Measurements from ENCODE around the gene SMIM5. TPM values are rescaled to one million over a fixed set of nuclear protein-coding genes. Genes with fewer than 3 reads are reported as not detected.

Gene SMIM5
- polyA plus RNA-seq, 2 of the 4 experiments (the other 2 are of a cell fraction): 0.15 to 0.25 TPM

DNA sequence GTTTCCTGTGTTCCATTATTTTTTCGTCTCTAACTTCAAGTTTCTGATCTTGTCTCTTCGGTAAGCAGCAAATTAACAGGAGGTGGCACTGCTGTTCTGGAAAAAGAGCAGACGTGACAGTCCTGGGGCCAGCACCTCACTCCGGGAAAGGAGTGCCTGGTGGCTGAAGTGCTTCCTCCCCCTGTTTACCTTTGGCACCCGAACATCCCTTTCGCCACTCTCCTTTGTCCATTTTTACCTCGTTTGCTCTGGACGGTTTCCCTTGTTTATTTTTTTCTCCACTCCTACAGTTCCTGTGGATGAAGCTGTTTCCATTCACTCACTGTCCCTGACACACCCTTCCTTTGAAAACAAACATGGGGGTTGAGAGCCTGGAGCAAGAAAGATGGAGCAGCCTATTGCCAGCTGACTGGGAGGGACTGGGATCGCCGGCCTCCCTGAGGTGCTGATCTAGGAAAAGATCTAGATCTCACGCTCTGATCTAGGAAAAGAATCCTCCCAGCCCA is 46.5 kb downstream of the SMIM5 start (continued):
- TF ChIP-seq, protein P1, sequence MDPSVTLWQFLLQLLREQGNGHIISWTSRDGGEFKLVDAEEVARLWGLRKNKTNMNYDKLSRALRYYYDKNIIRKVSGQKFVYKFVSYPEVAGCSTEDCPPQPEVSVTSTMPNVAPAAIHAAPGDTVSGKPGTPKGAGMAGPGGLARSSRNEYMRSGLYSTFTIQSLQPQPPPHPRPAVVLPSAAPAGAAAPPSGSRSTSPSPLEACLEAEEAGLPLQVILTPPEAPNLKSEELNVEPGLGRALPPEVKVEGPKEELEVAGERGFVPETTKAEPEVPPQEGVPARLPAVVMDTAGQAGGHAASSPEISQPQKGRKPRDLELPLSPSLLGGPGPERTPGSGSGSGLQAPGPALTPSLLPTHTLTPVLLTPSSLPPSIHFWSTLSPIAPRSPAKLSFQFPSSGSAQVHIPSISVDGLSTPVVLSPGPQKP (IDR thresholded peaks at IDR 0.05; ENCODE audit: low read depth, low read length): no peak
- TF ChIP-seq JUN (IDR thresholded peaks at IDR 0.05): peak; percentile 51 to 61; a peak in 4 of 5 replicates
- TF ChIP-seq KDM5A (IDR thresholded peaks at IDR 0.05): no peak
- peak in 1 of 2 experiments; percentile 47; a peak in 1 of 4 replicates for TF ChIP-seq CEBPB (IDR thresholded peaks at IDR 0.05)
- TF ChIP-seq RAD21 (conservative IDR thresholded peaks at IDR 0.05 in 1 of 2, IDR thresholded peaks at IDR 0.05 in 1 of 2): peak; percentile 94 to 98
- peak; percentile 32; the same call in 1 of the 2 replicates for TF ChIP-seq FOXS1 (CRISPR knock-in tag; IDR thresholded peaks at IDR 0.05)
- TF ChIP-seq PHF8 (IDR thresholded peaks at IDR 0.05; ENCODE audit: borderline replicate concordance, low read depth): no peak
- no peak for TF ChIP-seq NPAS2 (CRISPR knock-in tag; IDR thresholded peaks at IDR 0.05; ENCODE audit: borderline replicate concordance)
- peak; percentile 76 for TF ChIP-seq GATA3 (IDR thresholded peaks at IDR 0.05; ENCODE audit: borderline replicate concordance)
- TF ChIP-seq CBX8 (IDR thresholded peaks at IDR 0.05): no peak
- no peak for TF ChIP-seq KDM1A (IDR thresholded peaks at IDR 0.05; ENCODE audit: low read depth)
- TF ChIP-seq TFCP2L1 (CRISPR knock-in tag; IDR thresholded peaks at IDR 0.05): no peak
- TF ChIP-seq HOXB5 (CRISPR knock-in tag; IDR thresholded peaks at IDR 0.05): 0 out of 2 replicates have a peak, but pooled peaks have one; percentile 23
- TF ChIP-seq, protein P2, sequence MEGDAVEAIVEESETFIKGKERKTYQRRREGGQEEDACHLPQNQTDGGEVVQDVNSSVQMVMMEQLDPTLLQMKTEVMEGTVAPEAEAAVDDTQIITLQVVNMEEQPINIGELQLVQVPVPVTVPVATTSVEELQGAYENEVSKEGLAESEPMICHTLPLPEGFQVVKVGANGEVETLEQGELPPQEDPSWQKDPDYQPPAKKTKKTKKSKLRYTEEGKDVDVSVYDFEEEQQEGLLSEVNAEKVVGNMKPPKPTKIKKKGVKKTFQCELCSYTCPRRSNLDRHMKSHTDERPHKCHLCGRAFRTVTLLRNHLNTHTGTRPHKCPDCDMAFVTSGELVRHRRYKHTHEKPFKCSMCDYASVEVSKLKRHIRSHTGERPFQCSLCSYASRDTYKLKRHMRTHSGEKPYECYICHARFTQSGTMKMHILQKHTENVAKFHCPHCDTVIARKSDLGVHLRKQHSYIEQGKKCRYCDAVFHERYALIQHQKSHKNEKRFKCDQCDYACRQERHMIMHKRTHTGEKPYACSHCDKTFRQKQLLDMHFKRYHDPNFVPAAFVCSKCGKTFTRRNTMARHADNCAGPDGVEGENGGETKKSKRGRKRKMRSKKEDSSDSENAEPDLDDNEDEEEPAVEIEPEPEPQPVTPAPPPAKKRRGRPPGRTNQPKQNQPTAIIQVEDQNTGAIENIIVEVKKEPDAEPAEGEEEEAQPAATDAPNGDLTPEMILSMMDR (IDR thresholded peaks at IDR 0.05): peak; percentile 96

DNA sequence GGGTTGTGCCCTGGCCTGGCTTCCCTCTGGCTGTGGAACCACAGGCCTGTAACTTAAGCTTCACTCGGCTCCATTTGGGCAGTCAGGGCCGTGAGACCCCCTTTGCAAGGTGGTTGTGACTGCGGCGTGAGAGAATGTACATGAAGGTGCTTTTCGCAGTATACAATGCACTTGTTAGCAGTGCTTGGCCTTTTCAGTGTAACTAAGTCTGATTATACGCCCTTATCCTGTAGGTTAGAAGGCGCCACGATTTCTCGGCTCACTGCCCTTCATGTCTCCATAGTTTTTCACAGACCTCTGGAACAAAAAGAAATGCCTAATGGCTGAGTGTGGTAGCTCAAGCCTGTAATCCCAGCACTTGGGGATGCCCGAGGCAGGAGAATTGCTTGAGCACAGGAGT is 47.2 kb downstream of the SMIM5 start:
- Histone ChIP-seq H3K4me2 (peak overlapping the region; percentile 63), H3K9me3 (no peaks in the 10 kb centered on the region), H3K27ac (peak overlapping the region; percentile 75 to 93), H3K4me3 (no peak overlapping the region), H3K4me1 (peaks cover 77% of the 10 kb centered on the region)
- no peak for DNase-seq (ENCODE audit: low read depth in 1 of 2, low spot score in 1 of 2)
- ATAC-seq: peak in 1 of 2 experiments; percentile 12; a peak in 2 of 6 replicates
- FAIRE-seq: no peak
- ChIA-PET CTCF (interaction anchor here (0.7 to 19.2 kb wide), 19 partner anchors 8 to 198 kb away, joined by 3 to 148 read pairs (median 6); partner anchors contain the start of genes RECQL5 and SMIM5), POLR2A (interaction anchor here (0.9 to 1.7 kb wide), 3 partner anchors 26 to 100 kb away, joined by 3 to 6 read pairs (median 3); no protein-coding TSS in a partner anchor)
- TF ChIP-seq EHF (CRISPR knock-in tag; IDR thresholded peaks at IDR 0.05) (no peak), HOXA7 (CRISPR knock-in tag; IDR thresholded peaks at IDR 0.05) (0 out of 2 replicates have a peak, but pooled peaks have one; percentile 36)
- WGBS (ENCODE audit: missing lambda C conversion rate): 86% methylated on average over 10 of the region's 10 CpGs

DNA sequence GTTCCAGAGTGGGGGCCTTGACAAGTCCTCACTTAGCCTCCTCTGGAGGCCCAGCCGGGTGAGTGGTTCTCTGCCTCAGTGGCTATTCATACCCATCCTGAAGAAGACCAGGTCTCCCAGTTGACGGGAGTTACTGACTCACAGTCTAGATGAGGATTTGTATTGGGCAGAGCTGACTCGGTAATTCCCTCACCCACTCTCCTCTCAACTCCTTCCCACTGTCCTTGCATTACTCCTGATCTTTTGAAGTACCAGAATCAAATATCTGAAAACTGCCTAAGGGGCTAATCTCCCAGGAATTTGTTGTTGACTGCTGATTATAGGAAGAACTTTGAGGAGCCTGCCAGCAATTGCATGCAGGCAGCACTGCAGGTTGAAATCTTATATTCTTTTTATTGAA is 48.1 kb downstream of the SMIM5 start:
- Histone ChIP-seq H3K4me1 (peaks cover 85% of the 10 kb centered on the region), H3K27ac (peak overlapping the region; percentile 75 to 93), H3K9me3 (no peaks in the 10 kb centered on the region), H3K4me3 (no peak overlapping the region), H3K4me2 (peak overlapping the region; percentile 63)
- FAIRE-seq (no peak), ATAC-seq (peak; percentile 10 to 12; a peak in 2 of 6 replicates), DNase-seq (ENCODE audit: low read depth in 1 of 2, low spot score in 1 of 2) (no peak)
- no peak for TF ChIP-seq ZFP36 (IDR thresholded peaks at IDR 0.05; ENCODE audit: borderline replicate concordance, partially characterized antibody)
- TF ChIP-seq, protein P2 (IDR thresholded peaks at IDR 0.05): no peak
- TF ChIP-seq SMC3 (IDR thresholded peaks at IDR 0.05): 0 out of 3 replicates have a peak, but pooled peaks have one; percentile 16
- 37% methylated on average over 3 of the region's 3 CpGs for WGBS (ENCODE audit: missing lambda C conversion rate)
- CTCF ChIA-PET: interaction anchor here (0.7 to 19.2 kb wide), 4 partner anchors 7 to 60 kb away, joined by 3 to 148 read pairs (median 10); partner anchors contain the start of gene SMIM5
- POLR2A ChIA-PET: interaction anchor here (1.2 to 1.7 kb wide), 2 partner anchors 67 to 99 kb away, joined by 3 to 6 read pairs; no protein-coding TSS in a partner anchor
